ENCODE measurements around the gene FCRLB.
A peak's percentile ranks its signal among the peaks of the same experiment; 100 is the strongest.
"Not testable (repeated sequence)": the region's sequence is repeated elsewhere in the genome, so short reads cannot be mapped to it uniquely, and the experiment has no call there.

FCRLB gene

GRCh38 chr1:161688946-161689345 lies 32.4 kb upstream of the FCRLB start:
- no peak for TF ChIP-seq CTCF (conservative IDR thresholded peaks at IDR 0.05; ENCODE audit: control insufficient read depth, insufficient read depth, low read depth, low read length)
- DNase-seq (ENCODE audit: low read depth): no peak
- H3K4me3 ChIP-seq (ENCODE audit: control insufficient read depth, low read depth, low read length): no peak overlapping the region

DNA sequence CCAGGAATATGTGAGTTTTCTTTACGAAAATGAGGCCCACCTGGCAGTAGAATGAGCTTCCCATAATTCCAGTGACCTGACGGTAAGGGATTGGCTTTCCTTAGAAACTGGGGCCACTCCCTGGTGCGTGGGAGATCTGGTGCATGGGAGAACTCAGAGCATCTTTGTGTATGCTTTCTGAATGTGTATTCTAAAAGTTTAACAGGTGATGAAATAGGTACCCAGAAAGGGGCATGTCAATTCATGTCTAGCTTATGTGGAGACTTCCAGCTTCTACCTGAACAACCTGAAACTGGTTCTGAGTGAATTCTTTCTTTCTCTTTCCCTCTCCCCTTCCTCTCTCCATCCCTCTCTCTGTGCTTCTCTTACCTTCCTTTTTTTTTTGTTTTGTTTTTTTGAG lies 29.5 kb upstream of the FCRLB start:
- no peak overlapping the region for H3K4me3 ChIP-seq (ENCODE audit: control insufficient read depth, low read depth, low read length)
- DNase-seq (ENCODE audit: low read depth): no peak
- TF ChIP-seq CTCF (conservative IDR thresholded peaks at IDR 0.05; ENCODE audit: control insufficient read depth, insufficient read depth, low read depth, low read length): no peak

- DNase-seq (ENCODE audit: low read depth); H3K4me3 ChIP-seq (ENCODE audit: control insufficient read depth, low read depth, low read length): not testable (repeated sequence)
These were observed 28.2 kb upstream of the FCRLB start for GRCh38 chr1:161693020-161693712.

GRCh38 chr1:161698302-161698701 lies 23.0 kb upstream of the FCRLB start:
- H3K4me3 ChIP-seq (ENCODE audit: control insufficient read depth, low read depth, low read length); DNase-seq (ENCODE audit: low read depth): not testable (repeated sequence)

DNA sequence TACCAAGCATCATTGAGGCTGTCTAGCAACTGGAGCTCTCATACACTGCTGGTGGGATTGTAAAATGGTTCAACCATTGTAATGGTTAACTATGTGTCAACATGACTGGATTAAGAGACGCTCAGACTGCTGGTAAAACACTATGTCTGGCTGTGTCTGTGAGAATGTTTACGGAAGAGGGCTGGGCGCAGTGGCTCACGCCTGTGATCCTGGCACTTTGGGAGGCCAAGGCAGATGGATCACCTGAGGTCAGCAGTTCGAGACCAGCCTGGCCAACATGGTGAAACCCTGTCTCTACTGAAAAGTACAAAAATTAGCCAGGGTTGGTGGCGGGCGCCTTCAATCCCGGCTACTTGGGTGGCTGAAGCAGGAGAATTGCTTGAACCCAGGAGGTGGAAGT lies 19.1 kb upstream of the FCRLB start:
- no peak overlapping the region for H3K4me3 ChIP-seq (ENCODE audit: control insufficient read depth, low read depth, low read length)
- no peak for DNase-seq (ENCODE audit: low read depth)
- no peak for TF ChIP-seq CTCF (conservative IDR thresholded peaks at IDR 0.05; ENCODE audit: control insufficient read depth, insufficient read depth, low read depth, low read length)

DNA sequence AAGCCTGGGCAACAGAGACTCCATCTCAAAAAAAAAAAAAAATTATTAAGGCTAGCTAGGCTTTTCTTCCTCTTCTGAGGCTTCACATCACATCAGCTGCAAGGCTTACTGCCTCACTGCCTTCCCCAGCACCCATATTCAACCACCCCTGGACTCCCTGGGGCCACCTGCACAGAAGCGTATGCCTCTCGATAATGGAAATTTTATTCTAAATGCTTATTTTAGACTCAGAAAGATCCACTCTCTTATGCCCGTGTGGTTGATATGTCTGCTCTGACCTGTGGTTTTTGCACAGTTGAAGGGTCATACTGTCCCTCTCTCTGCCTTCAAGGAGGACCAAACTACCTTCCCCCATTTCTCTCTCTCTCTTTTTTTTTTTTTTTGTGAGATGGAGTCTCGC lies 15.8 kb upstream of the FCRLB start:
- no peak for TF ChIP-seq CTCF (conservative IDR thresholded peaks at IDR 0.05; ENCODE audit: control insufficient read depth, insufficient read depth, low read depth, low read length)
- DNase-seq (ENCODE audit: low read depth): no peak
- H3K4me3 ChIP-seq (ENCODE audit: control insufficient read depth, low read depth, low read length): no peak overlapping the region

DNA sequence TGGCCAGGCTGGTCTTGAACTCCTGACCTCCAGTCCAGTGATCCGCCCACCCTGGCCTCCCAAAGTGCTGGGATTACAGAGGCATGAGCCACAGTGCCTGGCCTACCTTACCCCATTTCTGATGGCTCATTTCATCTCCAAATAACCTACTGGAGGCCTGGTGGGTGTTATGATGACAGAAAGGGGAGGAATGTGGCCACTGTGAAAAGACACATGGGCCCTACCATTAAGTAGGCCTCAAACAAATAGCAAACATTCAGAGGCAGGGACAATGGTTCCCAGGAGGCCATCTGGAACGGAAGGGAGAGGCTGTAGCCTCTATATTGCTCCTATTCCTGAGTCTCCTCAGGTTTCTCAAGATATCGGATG lies 15.2 kb upstream of the FCRLB start:
- TF ChIP-seq CTCF (conservative IDR thresholded peaks at IDR 0.05; ENCODE audit: control insufficient read depth, insufficient read depth, low read depth, low read length): no peak
- H3K4me3 ChIP-seq (ENCODE audit: control insufficient read depth, low read depth, low read length): no peak overlapping the region
- DNase-seq (ENCODE audit: low read depth): peak; percentile 88

Measured in fibroblast of mammary gland (primary cell).